ENCODE measurements around the gene LRRK1.

Gene LRRK1

DNA sequence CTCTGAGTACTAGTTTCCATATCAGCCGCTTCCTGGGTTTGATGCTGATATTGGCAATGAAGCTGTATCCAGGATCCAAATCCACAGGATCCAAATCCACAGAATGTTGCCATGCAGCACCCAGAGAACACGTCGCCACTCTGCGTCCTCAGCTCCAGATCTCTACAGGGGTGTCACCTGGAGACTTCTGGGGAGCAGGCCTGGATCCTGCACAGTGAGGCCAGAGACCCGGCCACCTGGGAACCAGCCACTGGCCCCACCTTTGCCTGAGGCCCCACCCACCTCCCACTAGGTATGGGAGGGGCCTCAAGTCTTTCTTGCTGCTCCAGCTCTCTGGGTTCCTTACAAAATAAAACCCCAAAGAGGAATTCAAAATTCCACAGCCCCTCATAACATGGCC is 123.9 kb downstream of the LRRK1 start:
- DNase-seq (ENCODE audit: low spot score) = no peak

GRCh38 chr15:101043911-101044624 is 124.9 kb downstream of the LRRK1 start:
- DNase-seq (ENCODE audit: low spot score) = no peak

GRCh38 chr15:101044625-101045235 is 125.6 kb downstream of the LRRK1 start:
- DNase-seq (ENCODE audit: low spot score) = no peak

- DNase-seq (ENCODE audit: low spot score) = no peak
Observed at GRCh38 chr15:101045236-101045646, 126.1 kb downstream of the LRRK1 start.

DNA sequence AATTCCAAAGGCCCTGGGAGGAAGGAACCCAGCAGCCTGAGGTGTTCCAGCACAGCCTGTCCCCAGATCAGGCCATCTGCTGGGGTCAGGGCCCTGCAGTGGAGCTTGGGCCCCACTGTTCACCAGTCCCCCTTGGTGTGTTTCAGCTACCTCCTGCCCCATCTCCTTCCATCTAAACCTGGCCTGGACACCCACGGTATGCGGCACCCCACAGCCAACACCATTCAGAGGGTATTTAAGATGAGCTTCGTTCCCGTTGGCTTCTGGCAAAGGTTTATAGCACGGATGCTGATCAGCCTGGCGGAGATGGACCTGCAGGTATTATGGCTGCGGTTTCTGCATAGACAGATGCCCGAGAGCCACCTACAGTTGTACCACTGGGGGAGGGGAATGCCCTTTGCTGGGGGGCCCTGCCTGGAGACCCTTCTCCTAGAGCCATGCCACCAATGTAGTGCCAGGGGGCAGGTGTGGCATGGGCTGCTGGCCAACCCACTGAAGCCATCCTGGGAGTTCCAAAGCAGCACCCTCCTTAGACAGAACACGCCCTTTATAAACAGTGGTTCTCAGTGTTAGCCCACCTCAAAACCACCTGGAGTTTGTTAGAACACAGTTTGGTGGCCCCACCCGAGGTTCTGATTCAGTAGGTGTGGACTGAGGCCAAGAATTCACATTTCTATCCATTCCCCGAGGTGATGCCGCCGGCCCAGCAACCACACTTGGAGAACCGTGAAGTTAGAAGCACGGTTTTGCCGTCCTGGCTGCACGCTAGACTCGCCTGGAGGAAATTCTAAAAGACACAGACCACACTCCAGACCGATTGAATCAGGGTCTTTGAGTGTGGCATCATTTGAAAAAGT is 126.9 kb downstream of the LRRK1 start:
- no peak for DNase-seq (ENCODE audit: low spot score)

DNA sequence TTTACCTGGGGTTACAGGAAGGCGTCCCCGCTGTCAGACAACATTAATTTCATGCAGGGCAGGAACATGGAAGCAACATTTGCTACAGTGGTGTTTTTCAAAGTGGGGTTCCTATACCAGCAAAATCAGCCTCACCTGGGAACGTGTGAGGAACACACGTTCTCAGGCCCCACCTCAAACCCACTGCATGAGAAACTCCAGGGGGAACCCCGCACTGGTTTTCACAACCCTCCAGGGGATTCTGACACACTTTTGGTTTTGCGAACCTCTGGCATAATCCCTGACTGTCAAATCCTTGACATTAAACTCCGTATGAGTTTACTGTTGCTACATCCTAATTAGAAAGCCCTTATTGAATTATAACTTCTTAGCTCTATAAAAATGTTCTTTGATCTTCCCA is 127.7 kb downstream of the LRRK1 start:
- no peak for DNase-seq (ENCODE audit: low spot score)

- DNase-seq (ENCODE audit: low spot score) = no peak
Observed at GRCh38 chr15:101047301-101047781, 128.2 kb downstream of the LRRK1 start.

DNA sequence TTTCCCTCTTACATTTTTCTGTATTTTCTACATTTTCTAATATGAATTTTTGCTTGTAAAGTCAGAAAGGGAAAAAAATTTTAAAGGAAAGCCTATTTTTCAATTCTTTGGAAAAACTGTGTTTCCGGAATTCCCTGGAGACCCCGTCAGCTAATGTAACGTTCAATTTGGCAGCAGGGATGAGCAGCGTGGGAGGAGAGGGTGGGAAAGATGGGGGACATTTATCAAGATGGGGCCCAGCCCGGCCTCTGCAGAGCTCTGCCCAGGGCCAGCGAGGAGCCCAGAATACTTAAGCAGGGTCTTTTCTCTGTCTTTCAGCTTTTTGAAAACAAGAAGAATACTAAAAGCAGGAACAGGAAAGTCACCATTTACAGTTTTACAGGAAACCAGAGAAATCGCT is 129.0 kb downstream of the LRRK1 start:
- DNase-seq (ENCODE audit: low spot score) = no peak

- DNase-seq (ENCODE audit: low spot score) = no peak
Observed at GRCh38 chr15:101048581-101049030, 129.4 kb downstream of the LRRK1 start.

GRCh38 chr15:101049282-101049681 is 130.1 kb downstream of the LRRK1 start:
- no peak for DNase-seq (ENCODE audit: low spot score)

DNA sequence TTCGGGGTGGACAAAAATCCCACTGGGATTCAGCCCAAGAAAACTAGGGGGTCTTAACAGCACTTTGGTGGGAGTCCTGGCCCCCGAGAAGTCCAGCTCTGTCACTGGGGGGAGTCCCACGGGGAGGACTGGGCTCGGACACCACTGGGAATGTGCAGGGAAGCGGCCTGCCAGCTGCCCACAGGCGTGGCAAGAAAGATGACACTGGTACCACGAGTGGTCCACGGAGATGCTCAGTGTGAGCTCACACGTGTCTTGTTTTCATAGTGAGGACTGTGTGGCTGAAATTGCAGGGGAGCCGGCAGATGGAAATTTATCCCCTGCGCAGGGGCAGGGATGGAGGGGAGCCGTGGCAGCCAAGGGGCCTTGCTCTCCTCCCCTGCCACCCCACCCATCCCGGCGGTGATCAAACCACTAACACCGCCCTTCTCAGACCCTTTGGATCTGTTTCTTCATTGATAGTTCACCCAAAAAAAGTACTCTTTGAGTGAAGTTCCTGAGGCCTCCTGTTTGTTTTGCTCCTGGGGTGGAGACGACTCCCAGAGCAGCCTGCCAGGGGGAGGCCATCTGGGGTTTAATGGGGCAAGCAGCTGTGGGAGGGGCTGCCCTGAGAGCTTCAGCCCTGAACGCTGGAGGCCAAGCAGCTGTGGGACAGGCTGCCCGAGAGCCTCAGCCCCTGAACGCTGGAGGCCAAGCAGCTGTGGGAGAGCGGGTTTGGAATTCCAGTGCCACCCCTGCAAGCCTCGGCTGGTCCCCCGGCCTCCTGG is 130.9 kb downstream of the LRRK1 start:
- DNase-seq (ENCODE audit: low spot score) = no peak

DNA sequence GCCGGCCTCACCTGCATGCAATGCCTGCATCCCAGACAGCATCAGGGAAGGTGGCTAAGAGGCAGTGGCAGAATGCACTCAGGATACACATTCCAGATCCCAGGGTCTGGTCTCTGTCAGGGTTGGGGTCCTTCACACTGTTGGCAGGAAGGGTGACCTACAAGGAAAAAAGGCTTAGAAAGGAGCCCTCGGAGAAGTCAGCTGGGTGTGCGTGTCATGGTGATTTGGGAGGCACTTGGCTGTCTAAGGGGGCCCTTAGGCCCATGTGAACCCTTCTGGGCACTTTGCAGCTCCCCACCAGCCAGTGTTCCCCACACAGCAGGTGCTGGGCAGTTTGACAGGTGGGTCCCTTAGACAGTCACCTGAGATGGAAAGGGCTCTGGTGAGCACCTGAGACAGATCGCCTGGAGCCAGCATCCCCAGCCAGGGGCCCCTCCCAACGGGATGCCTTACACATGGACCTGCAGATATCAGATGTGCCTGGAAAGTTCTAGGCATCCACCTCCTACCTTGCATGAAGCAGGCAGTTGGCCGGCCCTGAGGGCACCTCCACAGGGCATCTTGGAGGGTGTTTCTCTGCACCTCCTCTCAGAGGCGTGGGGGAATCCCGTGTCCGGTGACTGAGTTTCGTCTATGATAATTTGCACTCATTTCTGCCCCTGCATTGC is 131.6 kb downstream of the LRRK1 start:
- DNase-seq (ENCODE audit: low spot score) = no peak

DNA sequence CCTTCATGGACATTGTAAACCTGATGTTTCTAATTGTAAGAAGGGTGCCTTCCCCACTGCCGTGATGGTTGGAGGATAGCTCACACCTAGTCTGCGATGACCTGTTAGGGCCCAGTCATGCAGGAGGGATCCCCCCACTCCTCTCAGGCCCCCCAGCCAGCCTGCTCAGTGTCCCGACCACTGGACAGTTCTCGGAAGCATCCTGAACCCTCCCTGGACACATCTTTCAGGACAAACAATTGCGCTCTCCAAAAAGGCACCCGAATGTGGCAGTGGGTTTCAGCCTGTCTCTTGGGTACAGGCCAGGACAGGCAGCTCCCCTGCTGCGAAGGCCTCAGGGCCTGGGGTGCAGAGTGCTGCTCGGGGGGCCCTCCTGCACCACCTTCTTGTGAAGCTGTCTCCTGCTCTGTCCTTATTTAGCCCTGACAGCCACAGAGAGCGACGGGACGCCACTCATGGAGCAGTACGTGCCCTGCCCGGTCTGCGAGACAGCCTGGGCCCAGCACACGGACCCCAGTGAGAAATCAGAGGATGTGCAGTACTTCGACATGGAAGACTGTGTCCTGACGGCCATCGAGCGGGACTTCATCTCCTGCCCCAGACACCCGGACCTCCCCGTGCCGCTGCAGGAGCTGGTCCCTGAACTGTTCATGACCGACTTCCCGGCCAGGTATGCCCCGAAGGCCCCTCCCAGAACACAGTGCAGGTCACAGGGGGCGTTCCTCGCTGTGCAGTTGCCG is 132.3 kb downstream of the LRRK1 start:
- DNase-seq (ENCODE audit: low spot score) = no peak

DNA sequence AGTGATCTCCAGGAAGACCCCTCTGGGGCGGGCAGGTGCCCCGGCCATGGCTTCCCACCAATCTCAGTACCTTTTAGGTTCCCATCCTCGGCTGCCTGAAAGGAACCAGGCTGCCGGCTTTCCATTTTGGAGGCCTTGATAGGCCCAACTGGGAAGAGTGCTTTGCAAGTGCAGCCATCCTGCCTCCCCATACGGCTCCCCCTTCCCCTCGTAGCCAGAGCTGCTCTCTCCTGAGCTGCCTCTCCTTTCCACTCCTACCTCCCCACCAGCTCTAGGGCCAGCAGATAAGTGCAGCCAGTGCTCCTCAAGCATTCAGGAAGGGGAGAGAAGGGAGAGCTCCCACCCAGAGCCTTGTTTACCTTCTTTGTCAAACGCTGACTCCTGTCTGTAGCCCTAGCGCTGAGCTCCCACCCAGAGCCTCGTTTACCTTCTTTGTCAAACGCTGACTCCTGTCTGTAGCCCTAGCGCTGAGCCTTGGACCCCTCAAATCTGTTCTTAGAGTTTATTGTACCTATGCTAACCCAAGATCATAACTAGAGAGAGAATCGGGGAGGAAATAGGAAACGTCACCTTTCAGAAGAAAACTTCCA is 133.0 kb downstream of the LRRK1 start:
- DNase-seq (ENCODE audit: low spot score) = no peak

DNA sequence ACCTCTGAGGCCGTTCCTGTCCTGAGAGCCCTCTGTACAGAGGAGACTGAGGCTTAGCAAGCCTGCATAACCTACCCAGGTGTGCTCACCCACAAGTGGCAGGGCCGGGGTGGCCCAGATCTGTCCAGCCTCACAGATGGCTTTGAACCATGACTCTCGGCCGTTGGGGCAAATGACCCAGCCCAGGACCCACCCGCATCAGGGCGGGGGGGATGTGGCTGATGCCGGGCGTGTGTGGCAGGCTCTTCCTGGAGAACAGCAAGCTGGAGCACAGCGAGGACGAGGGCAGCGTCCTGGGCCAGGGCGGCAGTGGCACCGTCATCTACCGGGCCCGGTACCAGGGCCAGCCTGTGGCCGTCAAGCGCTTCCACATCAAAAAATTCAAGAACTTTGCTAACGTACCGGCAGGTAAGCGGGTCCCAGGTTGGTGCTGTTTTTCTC is 133.5 kb downstream of the LRRK1 start:
- DNase-seq (ENCODE audit: low spot score) = no peak

DNA sequence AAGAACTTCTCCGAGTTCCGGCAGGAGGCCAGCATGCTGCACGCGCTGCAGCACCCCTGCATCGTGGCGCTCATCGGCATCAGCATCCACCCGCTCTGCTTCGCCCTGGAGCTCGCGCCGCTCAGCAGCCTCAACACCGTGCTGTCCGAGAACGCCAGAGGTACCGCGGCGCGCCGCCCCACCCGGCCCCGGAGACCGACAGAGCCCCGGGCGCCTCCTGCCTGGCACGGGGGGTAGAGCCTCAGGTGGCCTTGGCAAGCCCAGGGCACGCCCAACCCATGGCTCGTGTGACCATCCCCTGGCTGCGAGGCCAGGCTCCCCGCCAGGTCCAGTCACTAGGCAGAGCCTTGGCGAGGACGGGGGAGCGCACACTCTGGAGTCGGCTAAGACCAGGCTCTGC is 134.1 kb downstream of the LRRK1 start:
- no peak for DNase-seq (ENCODE audit: low spot score)

- DNase-seq (ENCODE audit: low spot score) = no peak
Observed at GRCh38 chr15:101054116-101054515, 135.0 kb downstream of the LRRK1 start.

DNA sequence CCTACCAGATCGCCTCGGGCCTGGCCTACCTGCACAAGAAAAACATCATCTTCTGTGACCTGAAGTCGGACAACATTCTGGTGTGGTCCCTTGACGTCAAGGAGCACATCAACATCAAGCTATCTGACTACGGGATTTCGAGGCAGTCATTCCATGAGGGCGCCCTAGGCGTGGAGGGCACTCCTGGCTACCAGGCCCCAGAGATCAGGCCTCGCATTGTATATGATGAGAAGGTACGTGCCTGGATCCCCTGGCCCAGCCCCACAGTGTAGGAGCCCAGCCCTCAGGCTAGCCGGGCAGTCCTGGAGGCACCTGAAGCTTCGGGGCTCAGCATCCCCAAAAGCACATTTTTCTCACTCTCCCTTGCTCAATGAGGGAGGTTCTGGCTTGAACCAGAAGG is 135.8 kb downstream of the LRRK1 start:
- no peak for DNase-seq (ENCODE audit: low spot score)

- no peak for DNase-seq (ENCODE audit: low spot score)
Observed at GRCh38 chr15:101055411-101055810, 136.3 kb downstream of the LRRK1 start.
